RPMI8226 (cell line): ENCODE measurements around the gene NR2F1-AS1.

Experiments
- DNase-seq: peaks from one replicate; pipeline ENCODE4 v3.0.0-alpha.2; 2015

NR2F1-AS1 gene

GRCh38 chr5:93378073-93378472, 202.9 kb downstream of the NR2F1-AS1 start:
- no peak for DNase-seq

GRCh38 chr5:93371893-93372292, 209.1 kb downstream of the NR2F1-AS1 start:
- DNase-seq, result no peak

- no peak for DNase-seq
Observed at GRCh38 chr5:93364378-93364777, 216.6 kb downstream of the NR2F1-AS1 start.

GRCh38 chr5:93360436-93361088, 220.5 kb downstream of the NR2F1-AS1 start:
- no peak for DNase-seq

- no peak for DNase-seq
Observed at GRCh38 chr5:93359960-93360305, 221.1 kb downstream of the NR2F1-AS1 start.
